Stomach (tissue), 9 donors: Measurements from ENCODE around the gene DOCK2. TPM values are rescaled to one million over a fixed set of nuclear protein-coding genes. Genes with fewer than 3 reads are reported as not detected.

Experiments
- DNase-seq, 2 donors: peaks; one replicate each; pipeline versions ENCODE4 v3.0.0 to v3.0.0-alpha.2; 2013 to 2019
- H3K27ac ChIP-seq, 5 donors: fragments of 200-600 bp in 4 of 5; sonication (generic) in 4 of 5; one replicate each; pipeline ENCODE4 v1.5.1; 2013 to 2019; ENCODE audit warnings: mild to moderate bottlenecking in 1 of 5, moderate library complexity in 1 of 5
- H3K27me3 ChIP-seq, 3 donors: fragments of 200-600 bp; sonication (generic); one replicate each; pipeline ENCODE4 v1.5.1; 2017 to 2019; ENCODE audit warnings: mixed run types in 1 of 3
- H3K36me3 ChIP-seq, 4 donors: fragments of 200-600 bp; sonication (generic); 1 replicate in 3 of 4; 2 replicates in 1 of 4; pipeline ENCODE4 v1.5.1; 2016 to 2019
- H3K4me1 ChIP-seq, 4 donors: fragments of 200-600 bp; sonication (generic); one replicate each; pipeline ENCODE4 v1.5.1; 2016 to 2019
- H3K4me3 ChIP-seq, 4 donors: fragments of 200-600 bp; sonication (generic) in 3 of 4; one replicate each; pipeline ENCODE4 v1.5.1; 2016 to 2019; ENCODE audit warnings: mild to moderate bottlenecking in 1 of 4
- H3K9me3 ChIP-seq, 4 donors: fragments of 200-600 bp; sonication (generic); one replicate each; pipeline ENCODE4 v1.5.1; 2016 to 2019
- EP300 ChIP-seq: sonication (generic); formaldehyde crosslinking; IDR thresholded peaks from one replicate; pipeline ENCODE4 v1.6.1; 2017; ENCODE audit warnings: antibody characterized with exemption
- POLR2A ChIP-seq, 4 donors: fragments of 450-650 bp; IDR thresholded peaks; one replicate each; pipeline ENCODE4 v1.6.1; 2016; ENCODE audit warnings: antibody characterized with exemption in 4 of 4, control low read depth in 2 of 4, mild to moderate bottlenecking in 1 of 4, moderate library complexity in 1 of 4
- POLR2AphosphoS5 ChIP-seq, 3 donors: sonication (generic); formaldehyde crosslinking; IDR thresholded peaks; one replicate each; pipeline ENCODE4 v1.6.1; 2016; ENCODE audit warnings: antibody characterized with exemption in 3 of 3
- WGBS, 5 donors: extraction: QIAGEN DNeasy Blood & Tissue Kit in 3 of 5; methylation state at CpG; one replicate each; pipeline versions ENCODE4 v1.1.5 to v1.1.7; 2013 to 2018; 5-methylcytosine and 5-hydroxymethylcytosine counted together
- intact Hi-C: fragments of 100-400 bp; cut with DNase I; formaldehyde crosslinking; loops from one replicate; pipeline ENCODE4 v1.15.1; 2023; ENCODE audit warnings: low total_unique reads
- polyA plus RNA-seq, 3 donors: library from polyadenylated mRNA; stranded (reverse); fragments of 200-250 nt; gene quantifications; one replicate each; pipeline ENCODE4 v1.2.3, GENCODE V29; 2013
- total RNA-seq, 5 donors: library from RNA; depleted of rRNA; stranded (reverse); fragments of >200 nt; gene quantifications; one replicate each; pipeline versions ENCODE4 v1.1.0 to v1.2.3, GENCODE V29; 2014 to 2016
- TF ChIP-seq, protein P1 (sequence below), 7 experiments: fragments of 450-650 bp in 4 of 7; fragments of 200-600 bp in 3 of 7; sonication (generic) in 3 of 7; IDR thresholded peaks; one replicate each; pipeline ENCODE4 v1.5.1; 2016 to 2019; ENCODE audit warnings: antibody characterized with exemption in 7 of 7, control low read depth in 2 of 7, mild to moderate bottlenecking in 1 of 7
- donor health status: healthy with polysubstance abuse.
- donor health status: Bipolar disorder and iron deficiency.
- donor health status: healthy.

DOCK2 gene
- total and polyA plus RNA-seq, 8 donors, result 2.1 to 50.2 (median 8.5) TPM

DNA sequence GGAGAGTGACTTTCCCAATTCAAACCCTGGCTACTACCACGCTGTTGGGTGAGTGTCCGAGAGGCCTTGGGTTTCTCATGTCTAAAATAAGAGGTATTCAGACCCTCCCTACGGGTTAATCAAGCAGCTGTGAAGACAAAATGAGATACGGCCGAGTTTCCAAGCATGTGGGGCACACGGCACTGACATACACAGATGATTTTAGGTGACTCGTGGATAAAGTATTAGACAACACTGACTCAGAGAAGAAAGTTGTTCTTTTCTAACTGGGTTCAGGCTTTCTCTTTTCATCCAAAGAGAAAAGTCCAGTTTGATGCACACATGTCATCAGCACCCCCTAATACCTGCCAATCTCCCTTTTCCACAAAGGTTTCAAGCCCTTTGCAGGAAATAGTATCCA lies 484.2 kb downstream of the DOCK2 start:
- no peaks in the 10 kb centered on the region for H3K4me1 ChIP-seq
- 60 to 83% (median 73%) methylated on average over 7 of the region's 7 CpGs for WGBS, 5 donors
- DNase-seq, result no peak
- no peak overlapping the region for H3K27ac ChIP-seq
- no peak overlapping the region for H3K4me3 ChIP-seq
- no peaks in the 10 kb centered on the region for H3K27me3 ChIP-seq
- H3K9me3 ChIP-seq, result peaks cover 0 to 19% (median 11%) of the 10 kb centered on the region in 4 donors
- TF ChIP-seq POLR2A (IDR thresholded peaks at IDR 0.05) (no peak), POLR2AphosphoS5 (IDR thresholded peaks at IDR 0.05) (no peak), EP300 (no peak)
- TF ChIP-seq, protein P1, sequence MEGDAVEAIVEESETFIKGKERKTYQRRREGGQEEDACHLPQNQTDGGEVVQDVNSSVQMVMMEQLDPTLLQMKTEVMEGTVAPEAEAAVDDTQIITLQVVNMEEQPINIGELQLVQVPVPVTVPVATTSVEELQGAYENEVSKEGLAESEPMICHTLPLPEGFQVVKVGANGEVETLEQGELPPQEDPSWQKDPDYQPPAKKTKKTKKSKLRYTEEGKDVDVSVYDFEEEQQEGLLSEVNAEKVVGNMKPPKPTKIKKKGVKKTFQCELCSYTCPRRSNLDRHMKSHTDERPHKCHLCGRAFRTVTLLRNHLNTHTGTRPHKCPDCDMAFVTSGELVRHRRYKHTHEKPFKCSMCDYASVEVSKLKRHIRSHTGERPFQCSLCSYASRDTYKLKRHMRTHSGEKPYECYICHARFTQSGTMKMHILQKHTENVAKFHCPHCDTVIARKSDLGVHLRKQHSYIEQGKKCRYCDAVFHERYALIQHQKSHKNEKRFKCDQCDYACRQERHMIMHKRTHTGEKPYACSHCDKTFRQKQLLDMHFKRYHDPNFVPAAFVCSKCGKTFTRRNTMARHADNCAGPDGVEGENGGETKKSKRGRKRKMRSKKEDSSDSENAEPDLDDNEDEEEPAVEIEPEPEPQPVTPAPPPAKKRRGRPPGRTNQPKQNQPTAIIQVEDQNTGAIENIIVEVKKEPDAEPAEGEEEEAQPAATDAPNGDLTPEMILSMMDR (IDR thresholded peaks at IDR 0.05), result no peak
- no peaks in the 10 kb centered on the region for H3K36me3 ChIP-seq
- intact Hi-C loops, result no loop called here

DNA sequence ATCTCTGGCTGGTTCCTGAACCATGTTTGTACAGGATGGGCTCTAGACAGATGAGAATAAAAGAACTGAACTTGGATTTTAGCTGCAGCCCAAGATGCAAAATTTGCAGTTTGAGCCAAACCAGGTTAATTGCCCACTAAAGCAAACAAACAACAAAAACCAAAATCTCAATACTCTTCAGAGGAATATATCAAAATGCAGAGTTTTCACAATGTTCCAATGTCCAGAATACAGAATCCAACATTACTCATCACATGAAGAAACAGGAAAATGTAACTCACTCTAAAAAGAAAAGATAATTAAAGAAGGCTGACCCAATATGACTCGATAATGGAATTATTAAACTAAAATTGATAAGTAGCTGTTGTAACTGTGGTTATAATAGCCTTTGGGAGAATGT lies 489.0 kb downstream of the DOCK2 start:
- 63 to 82% (median 78%) methylated on average over 1 of the region's 1 CpG for WGBS, 5 donors
- Histone ChIP-seq H3K4me1 (no peaks in the 10 kb centered on the region), H3K9me3 (peaks cover 0 to 29% (median 26%) of the 10 kb centered on the region in 4 donors), H3K4me3 (no peak overlapping the region), H3K27me3 (no peaks in the 10 kb centered on the region), H3K36me3 (no peaks in the 10 kb centered on the region), H3K27ac (no peak overlapping the region)
- TF ChIP-seq, protein P1 (IDR thresholded peaks at IDR 0.05), result no peak
- TF ChIP-seq POLR2A (IDR thresholded peaks at IDR 0.05), result no peak
- no peak for TF ChIP-seq EP300
- TF ChIP-seq POLR2AphosphoS5 (IDR thresholded peaks at IDR 0.05), result no peak
- DNase-seq, result no peak
- intact Hi-C loops, result no loop called here

DNA sequence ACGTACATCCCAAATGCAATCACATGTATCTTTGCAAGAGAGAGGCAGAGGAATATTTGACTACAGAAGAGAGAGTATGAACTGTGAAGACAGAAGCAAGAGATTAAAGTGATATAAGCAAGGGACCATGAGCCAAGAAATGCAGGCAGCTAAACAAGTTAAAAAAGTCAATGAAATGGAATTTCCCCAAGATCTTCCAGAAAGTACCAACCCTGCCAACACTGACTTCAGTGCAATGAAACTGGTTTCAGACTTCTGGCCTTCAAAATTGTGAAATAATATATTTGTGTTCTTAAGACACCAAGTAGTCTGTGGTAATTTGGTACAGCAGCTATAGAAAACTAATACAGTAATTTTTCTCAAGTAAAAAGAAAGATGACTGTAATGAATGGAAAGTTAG lies 489.6 kb downstream of the DOCK2 start:
- H3K27ac ChIP-seq, result no peak overlapping the region
- H3K4me3 ChIP-seq, result no peak overlapping the region
- H3K36me3 ChIP-seq, result no peaks in the 10 kb centered on the region
- peaks cover 0 to 30% (median 27%) of the 10 kb centered on the region in 4 donors for H3K9me3 ChIP-seq
- no peak for DNase-seq
- TF ChIP-seq POLR2AphosphoS5 (IDR thresholded peaks at IDR 0.05) (no peak), EP300 (no peak), POLR2A (IDR thresholded peaks at IDR 0.05) (no peak)
- TF ChIP-seq, protein P1 (IDR thresholded peaks at IDR 0.05), result no peak
- WGBS, 5 donors, result 56 to 69% (median 67%) methylated on average over 1 of the region's 1 CpG
- no peaks in the 10 kb centered on the region for H3K4me1 ChIP-seq
- no peaks in the 10 kb centered on the region for H3K27me3 ChIP-seq
- intact Hi-C loops, result no loop called here

DNA sequence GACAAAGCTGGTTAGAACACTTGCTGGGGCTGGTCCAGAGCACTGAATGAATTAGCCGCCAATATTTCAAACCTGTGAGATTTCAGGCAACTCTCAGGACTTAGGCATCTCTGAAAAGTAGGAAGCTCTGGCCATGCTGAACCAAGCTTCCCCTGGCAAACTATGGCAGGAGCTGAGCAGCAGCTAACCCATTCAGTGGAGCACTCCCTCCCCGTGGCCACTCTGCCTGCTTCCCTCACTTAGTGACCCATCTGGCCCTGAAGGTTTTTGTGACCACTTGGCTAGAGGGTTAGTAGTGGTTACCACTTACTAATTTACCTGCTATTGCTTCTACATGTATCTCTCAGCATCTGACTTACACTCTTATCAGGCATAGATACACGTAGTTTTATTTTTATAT lies 494.2 kb downstream of the DOCK2 start:
- 67 to 73% (median 71%) methylated on average over 3 of the region's 3 CpGs for WGBS, 5 donors
- intact Hi-C loops, result no loop called here
- no peaks in the 10 kb centered on the region for H3K36me3 ChIP-seq

More for the DNA sequence above, 494.2 kb downstream of the DOCK2 start:
- Histone ChIP-seq H3K9me3 (peaks cover 0 to 25% (median 13%) of the 10 kb centered on the region in 4 donors), H3K27ac (no peak overlapping the region), H3K27me3 (no peaks in the 10 kb centered on the region), H3K4me1 (no peaks in the 10 kb centered on the region), H3K4me3 (no peak overlapping the region)
- TF ChIP-seq POLR2A (IDR thresholded peaks at IDR 0.05) (no peak), EP300 (no peak), POLR2AphosphoS5 (IDR thresholded peaks at IDR 0.05) (no peak)
- TF ChIP-seq, protein P1 (IDR thresholded peaks at IDR 0.05), result no peak
- DNase-seq, result no peak
